GM18909 (cell line): ENCODE data around the gene CEP43.

Experiments used
- ATAC-seq: cut with Tn5 transposase; IDR thresholded peaks from one replicate; pipeline ENCODE4 v1.9.1; 2021; ENCODE audit warnings: mild to moderate bottlenecking; ENCODE audit not compliant: unreplicated experiment, poor library complexity

CEP43 gene

GRCh38 chr6:166966268-166966667, 32.9 kb upstream of the CEP43 start:
- ATAC-seq: no peak

GRCh38 chr6:166969390-166970002, 29.7 kb upstream of the CEP43 start:
- no peak for ATAC-seq

- ATAC-seq: no peak
Observed at GRCh38 chr6:166970091-166970490, 29.1 kb upstream of the CEP43 start.

GRCh38 chr6:166970776-166971175, 28.4 kb upstream of the CEP43 start:
- ATAC-seq: no peak

- no peak for ATAC-seq
Observed at GRCh38 chr6:166971271-166971670, 27.9 kb upstream of the CEP43 start.

- no peak for ATAC-seq
Observed at GRCh38 chr6:166972101-166972500, 27.1 kb upstream of the CEP43 start.

GRCh38 chr6:166976636-166977035, 22.6 kb upstream of the CEP43 start:
- no peak for ATAC-seq

GRCh38 chr6:166977621-166978525, 21.3 kb upstream of the CEP43 start:
- ATAC-seq: no peak

- ATAC-seq: no peak
Observed at GRCh38 chr6:166980738-166981137, 18.5 kb upstream of the CEP43 start.

GRCh38 chr6:166987448-166987847, 11.7 kb upstream of the CEP43 start:
- no peak for ATAC-seq

- ATAC-seq: no peak
Observed at GRCh38 chr6:166987930-166988329, 11.3 kb upstream of the CEP43 start.

- no peak for ATAC-seq
Observed at GRCh38 chr6:166988674-166989201, 10.5 kb upstream of the CEP43 start.

- peak; percentile 77 for ATAC-seq
Observed at GRCh38 chr6:166989427-166990032, 9.7 kb upstream of the CEP43 start.

GRCh38 chr6:166996406-166996805, 2.8 kb upstream of the CEP43 start:
- no peak for ATAC-seq

- no peak for ATAC-seq
Observed at GRCh38 chr6:166997348-166997747, 1.8 kb upstream of the CEP43 start.

GRCh38 chr6:166997768-166998255, 1.4 kb upstream of the CEP43 start:
- ATAC-seq: peak; percentile 32

- ATAC-seq: peak; percentile 15
Observed at GRCh38 chr6:166998256-166999144, 697 bp upstream of the CEP43 start.

GRCh38 chr6:166999884-167000253, 672 bp downstream of the CEP43 start:
- no peak for ATAC-seq

GRCh38 chr6:167000759-167001158, 1.6 kb downstream of the CEP43 start:
- ATAC-seq: no peak
